ENCODE measurements around the gene CARD9.

DNA sequence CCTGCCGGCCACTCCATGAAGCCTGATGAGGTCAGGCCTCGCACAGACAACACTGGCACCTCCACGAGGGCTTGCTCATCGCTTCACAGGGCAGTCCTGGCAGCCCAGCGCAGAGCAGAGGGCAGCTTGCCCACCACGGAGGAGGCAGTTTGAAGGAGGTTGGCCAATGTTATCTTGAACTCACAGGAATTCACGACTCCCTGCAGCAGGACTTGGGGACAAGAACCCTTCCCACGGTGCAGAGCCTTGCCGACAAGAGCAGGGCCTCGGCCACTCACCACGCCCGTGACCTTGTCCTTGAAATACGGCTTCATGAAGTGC is 21.5 kb upstream of the CARD9 start:
- TF ChIP-seq, protein P1, sequence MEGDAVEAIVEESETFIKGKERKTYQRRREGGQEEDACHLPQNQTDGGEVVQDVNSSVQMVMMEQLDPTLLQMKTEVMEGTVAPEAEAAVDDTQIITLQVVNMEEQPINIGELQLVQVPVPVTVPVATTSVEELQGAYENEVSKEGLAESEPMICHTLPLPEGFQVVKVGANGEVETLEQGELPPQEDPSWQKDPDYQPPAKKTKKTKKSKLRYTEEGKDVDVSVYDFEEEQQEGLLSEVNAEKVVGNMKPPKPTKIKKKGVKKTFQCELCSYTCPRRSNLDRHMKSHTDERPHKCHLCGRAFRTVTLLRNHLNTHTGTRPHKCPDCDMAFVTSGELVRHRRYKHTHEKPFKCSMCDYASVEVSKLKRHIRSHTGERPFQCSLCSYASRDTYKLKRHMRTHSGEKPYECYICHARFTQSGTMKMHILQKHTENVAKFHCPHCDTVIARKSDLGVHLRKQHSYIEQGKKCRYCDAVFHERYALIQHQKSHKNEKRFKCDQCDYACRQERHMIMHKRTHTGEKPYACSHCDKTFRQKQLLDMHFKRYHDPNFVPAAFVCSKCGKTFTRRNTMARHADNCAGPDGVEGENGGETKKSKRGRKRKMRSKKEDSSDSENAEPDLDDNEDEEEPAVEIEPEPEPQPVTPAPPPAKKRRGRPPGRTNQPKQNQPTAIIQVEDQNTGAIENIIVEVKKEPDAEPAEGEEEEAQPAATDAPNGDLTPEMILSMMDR (conservative IDR thresholded peaks at IDR 0.05 in 1 of 2, IDR thresholded peaks at IDR 0.05 in 1 of 2; ENCODE audit: low read depth in 1 of 2, low read length in 2 of 2): no peak
- TF ChIP-seq EZH2 (IDR thresholded peaks at IDR 0.05; ENCODE audit: low read length, missing control alignments): no peak

Data from fibroblast of lung (primary cell).